GM18907 (cell line): ENCODE data around the gene CHRNA3.

Source experiments
- ATAC-seq: cut with Tn5 transposase; IDR thresholded peaks from one replicate; pipeline ENCODE4 v1.9.1; 2021; ENCODE audit warnings: mild to moderate bottlenecking, moderate library complexity; ENCODE audit not compliant: unreplicated experiment

Gene CHRNA3

DNA sequence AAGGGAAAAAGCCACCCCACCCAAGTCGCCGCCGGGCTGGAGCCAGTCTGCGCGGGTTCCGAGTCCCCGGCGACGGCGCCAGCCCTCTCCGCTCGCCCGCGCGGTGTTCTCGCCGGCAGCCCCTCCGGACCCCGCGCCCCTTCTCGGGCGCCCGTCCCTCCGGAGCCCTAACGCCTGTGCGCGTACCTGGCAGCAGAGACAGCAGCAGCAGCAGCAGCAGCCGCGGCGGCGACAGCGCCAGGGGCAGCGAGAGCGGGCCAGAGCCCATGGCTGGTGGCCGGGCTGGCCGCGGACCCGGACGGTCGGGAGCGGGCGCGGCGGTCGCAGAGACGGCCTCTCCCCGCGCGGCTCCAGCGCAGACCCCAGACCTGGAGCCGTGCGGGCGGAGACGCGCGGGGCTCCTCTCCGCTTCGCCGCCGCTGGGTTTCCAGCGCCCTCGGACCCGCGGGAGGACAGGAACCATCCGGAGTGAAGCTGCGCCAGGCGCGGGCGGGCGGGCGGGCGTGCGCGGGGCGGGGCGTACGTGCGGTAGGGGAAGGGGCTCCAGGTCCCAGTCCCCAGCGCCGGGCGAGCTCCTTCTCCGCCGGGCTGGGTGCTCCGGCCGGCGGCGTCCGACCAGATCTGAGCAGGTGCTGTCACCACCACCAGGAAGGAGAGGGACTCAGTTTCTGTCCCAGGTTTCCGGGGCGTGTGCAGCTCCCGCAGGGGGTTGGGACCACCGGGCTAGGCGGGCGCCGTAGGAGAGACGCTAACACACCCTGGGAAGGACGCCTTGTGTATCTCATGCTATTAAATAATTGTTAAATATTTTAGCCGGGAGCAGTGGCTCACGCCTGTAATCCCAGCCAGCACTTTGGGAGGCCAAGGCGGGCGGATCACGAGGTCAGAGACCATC lies at the start of gene CHRNA3:
TSS of gene CHRNA3 (minus strand) at position 470 of the 895 bp plus-strand sequence. CDS start at position 268, 202 bp downstream.
- no peak for ATAC-seq

DNA sequence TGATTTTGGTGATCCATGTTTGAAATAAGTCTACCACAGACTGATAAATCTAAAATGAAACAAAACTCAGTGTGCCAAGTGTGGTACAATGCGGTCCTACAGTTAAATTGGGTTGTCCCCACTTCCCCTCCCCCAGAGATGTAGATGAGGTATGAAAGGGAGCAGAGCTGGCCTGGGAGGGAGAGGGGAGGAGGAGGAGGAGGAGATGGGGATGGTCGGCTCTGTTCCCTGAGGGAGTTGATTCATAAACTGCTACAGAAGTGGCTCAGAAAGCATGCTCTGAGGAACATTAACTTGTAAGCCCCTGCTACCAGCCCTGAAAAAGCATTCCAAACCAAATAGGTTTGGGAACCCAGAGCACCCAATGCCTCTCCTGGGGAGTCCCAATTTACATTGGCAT lies 48.2 kb upstream of the CHRNA3 start:
- ATAC-seq = no peak

DNA sequence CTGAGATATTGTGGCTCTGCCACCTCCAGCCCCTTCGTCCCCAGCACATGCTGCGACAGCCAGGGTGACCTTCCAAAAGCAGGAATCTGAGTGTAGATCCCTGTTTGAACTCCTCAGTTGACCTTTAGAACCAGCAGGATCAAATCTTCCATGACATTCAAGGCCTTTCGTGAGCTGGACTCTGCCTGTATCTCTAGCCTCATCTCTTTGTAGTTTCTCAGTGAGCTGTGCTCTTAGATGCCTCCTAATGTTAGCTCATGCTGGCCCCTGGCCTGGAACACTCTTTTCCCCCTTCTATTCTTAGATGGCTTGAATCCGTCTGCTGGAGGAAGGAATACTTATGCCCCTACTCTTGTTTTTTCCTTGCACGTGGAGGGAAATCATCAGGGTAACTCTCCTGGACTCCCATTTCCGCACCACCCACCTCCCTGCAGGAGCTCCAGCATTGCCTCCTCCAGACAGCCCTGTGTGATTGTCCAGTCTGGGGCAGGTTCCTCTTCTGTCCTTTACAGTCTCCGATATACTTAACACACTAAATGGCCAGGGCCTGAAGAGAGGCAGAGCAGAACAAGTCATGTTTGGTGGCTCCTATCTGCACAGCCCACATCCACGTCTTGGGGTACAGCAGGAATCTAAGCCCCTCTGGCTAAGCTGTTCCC lies 46.9 kb upstream of the CHRNA3 start:
- ATAC-seq = no peak

DNA sequence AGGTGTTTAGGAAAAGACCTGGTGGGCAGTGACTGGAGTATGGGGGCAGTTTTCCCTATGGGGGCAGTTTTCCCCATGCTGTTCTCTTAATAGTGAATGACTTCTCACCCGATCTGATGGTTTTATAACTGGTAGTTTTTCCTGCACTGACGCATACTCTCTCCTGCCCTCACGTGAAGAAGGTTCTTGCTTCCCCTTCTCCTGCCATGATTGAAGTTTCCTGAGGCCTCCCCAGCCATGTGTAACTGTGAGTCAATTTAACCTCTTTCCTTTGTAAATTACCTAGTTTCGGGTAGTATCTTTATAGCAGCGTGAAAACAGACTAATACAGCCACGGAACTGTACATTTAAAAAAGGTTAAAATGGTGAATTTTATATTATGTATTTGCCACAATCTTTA lies 45.2 kb upstream of the CHRNA3 start:
- no peak for ATAC-seq

DNA sequence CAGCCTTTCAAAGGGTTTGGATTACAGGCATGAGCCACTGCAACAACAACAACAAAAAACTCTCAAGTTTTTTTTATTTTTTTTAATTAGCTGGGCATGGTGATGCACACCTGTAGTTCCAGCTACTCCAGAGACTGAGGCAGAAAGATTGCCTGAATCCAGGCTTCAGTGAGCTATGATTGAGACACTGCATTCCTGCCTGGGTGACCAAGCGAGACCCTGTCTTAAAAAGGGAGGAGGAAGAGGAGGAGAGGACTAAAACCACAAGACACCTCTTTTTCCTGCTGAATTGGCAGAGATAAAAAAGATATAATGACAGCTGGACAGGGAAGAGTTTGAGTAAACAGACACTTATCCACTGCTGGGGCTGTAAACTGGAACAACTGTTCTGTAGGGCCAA lies 42.9 kb upstream of the CHRNA3 start:
- ATAC-seq = no peak

DNA sequence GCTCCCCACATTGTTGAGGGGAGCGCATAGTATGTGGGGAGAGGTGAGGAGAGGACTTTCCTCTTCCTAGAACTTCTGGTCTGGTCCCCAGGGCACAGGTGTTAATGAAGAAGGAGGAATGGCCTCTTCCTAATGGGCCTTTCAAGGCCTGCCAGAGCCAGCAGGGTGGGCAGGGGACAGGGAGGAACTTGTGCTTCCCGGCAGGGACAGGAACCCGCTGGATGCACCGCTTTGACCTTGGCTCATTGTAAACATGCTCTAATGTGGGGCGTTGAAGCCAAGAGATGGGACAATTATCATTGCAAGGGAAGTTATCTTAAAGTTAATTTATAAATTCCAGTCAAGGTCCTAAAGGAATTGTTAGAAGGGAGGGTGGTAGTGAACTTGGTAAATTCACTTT lies 41.2 kb upstream of the CHRNA3 start:
- ATAC-seq = no peak

DNA sequence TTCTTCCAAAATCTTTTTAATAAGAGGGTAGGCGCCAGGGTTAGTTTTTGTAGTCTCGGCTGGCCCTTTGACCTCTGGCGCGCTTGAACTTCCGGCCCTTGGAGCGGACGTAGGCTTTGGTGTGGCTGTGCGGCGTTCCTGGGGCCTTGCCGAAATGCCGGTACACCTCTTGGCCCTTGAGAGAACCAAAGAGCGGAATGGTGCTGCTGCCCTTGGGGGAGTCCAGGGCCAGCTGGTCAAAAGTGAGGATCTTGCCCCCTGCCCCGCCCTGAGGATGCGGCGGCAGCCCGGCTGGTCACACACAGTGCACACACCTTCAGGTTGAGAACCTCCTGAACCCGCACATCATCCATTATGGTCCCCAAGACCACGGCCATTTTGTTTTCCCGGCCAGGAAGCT lies 40.2 kb upstream of the CHRNA3 start:
- no peak for ATAC-seq

DNA sequence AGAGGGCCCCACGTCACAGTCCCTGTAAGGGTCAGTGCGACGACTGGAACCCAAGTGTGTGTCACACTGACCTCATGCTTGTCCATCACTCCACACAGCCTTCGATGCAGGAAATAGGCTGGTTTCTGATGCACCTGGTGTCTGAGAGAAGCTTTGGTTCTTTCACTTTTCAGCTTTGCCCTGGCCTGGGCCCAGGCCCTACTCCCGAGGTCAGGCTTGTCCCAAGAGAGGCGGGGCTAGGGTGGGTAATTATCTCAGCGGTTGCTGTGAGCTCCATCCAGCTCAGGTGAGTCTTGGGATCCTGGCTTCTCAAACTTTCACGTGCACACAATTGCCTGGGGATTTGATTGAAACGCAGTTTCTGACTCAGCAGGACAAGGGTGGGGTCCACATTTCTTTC lies 39.8 kb upstream of the CHRNA3 start:
- ATAC-seq = no peak

DNA sequence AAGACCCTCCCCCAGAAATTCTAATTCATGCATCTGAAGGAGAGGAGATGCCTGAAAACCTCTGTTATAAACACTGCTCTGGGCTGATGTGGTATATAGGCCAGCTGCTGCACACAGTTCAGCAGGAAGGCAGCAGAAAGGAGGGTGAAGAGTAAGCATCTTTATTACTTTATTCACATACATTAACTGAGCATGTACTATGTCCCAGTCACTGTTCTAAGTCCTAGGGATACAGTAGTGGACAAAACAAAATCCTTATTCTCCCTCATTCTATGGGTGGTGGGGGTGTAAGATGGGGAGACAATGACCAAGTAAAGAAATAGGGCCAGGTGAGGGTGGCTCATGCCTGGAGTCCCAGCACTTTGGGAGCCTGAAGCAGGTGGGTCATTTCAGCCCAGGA lies 38.0 kb upstream of the CHRNA3 start:
- ATAC-seq = no peak

DNA sequence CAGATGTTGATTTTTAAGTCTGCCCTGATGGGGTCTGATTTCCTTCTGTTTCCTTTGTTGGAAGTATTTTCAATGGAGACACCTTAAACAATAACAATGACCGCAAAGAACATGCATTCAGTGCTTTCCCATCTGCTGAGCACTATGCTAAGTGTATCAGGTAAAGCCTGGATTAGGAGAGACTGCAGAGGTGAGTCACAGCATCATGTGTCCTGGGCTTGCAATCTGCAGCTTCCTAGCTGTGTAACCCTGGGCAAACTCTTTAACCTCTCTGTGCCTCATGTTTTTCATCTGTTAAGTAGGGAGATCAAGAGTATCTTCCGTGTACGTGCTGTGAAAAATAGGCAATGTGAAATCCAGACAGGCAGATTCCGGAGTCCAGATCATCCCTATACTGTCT lies 33.5 kb upstream of the CHRNA3 start:
- ATAC-seq = no peak

DNA sequence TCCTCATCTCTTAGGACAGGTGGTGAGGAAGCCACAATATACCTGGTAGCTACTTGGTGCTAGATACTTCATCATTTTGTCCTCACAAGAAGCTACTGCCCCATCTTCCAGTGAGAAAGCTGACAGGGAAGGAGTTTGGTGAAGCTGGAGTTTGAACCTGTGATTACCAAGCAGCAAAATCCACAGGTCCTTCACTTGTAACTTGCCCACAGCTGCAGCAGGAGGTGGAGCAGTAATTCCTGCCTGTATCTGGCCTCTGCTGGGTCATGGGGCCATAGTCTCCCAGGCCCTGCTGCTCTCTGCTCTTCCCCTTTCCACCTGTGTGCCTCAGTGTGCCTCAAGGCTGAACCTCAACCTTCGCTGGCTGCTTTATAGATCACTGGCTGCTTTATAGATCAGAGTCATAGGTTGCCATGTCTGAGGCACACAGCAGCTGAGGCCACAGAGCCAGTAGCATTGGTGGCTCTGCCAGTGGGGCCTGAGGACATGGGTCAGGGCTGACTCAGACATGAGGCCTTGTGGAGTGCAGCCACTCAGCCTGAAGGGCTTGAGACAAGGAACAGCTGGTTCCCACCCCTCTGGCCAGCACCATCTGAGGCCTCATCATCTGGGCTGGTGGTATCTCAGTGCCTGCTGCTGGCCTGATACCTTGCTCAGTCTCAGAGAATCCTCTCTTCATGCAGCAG lies 31.3 kb upstream of the CHRNA3 start:
- no peak for ATAC-seq

DNA sequence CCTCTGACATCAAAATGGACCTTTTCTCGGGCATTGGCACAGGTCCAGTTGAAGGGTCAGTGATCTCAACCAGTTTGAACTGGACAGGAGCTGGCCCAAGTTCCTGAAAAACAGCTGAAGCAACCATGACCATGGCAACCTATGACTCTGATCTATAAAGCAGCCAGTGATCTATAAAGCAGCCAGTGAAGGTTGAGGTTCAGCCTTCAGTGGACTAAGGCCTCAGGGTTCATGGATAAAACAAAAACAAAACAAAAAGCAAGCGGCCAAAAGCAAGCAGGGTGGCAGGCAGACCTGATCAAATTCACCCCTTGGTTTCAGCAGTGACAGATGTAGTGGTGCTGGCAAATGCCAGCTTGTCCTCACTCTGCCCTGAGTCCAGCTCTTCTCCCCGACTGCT lies 30.2 kb upstream of the CHRNA3 start:
- no peak for ATAC-seq

DNA sequence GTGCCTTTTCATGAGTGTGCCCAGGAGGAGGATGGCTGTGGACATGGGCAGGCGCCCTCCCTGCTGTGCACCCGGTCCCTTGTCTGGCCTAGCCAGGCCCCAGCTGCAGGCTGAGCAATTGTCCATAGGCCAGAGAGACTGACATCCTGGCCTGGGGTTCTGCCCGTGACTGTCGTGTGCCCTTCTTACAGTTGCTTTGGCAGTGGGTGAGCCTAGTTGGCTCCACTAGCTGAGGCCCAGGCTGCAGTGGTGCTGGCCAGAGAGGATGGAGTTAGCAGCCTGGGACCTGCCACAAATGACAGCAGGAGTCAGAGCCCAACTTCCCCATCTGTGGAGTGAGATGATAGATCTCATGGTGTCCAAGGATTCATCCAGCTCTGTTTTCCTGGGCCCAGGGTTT lies 29.2 kb upstream of the CHRNA3 start:
- no peak for ATAC-seq

DNA sequence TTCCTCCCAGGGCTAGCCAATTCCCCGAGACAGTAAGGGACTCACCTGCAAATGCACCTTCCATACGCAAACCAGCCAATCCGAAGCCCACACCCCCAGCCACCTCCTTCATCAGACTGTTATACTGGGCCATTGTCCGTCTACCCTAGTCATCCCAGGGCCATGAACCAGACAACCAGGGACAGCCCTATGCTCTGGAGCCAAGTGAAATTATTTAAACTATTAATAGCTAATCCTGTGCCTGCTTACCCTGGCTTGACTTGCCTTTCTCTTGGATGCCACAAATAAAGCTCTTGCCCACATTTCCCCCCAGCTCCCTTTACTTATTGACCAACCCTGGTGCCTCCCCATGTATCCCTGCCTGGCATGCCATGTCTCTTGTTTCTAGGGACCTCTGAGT lies 24.2 kb upstream of the CHRNA3 start:
- ATAC-seq = no peak

DNA sequence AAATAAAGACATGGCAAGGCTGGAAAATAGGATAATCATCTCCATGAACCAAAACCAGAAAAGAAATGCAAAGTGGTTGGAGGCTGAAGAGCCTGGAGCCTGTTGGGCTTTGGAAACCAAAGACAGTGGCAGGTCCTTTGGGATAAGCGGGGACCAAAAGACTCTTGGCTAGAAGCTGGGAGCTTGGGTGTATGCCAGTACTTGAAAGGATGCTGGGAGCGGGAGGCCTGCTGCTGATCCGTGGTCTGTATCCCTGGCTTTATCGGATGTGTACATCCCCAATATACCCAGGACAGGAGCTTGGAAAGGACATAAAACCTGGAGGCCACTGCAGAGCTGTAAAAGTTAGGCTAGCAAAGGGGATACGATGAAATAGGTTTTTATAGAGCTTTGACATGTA lies 21.5 kb upstream of the CHRNA3 start:
- no peak for ATAC-seq

DNA sequence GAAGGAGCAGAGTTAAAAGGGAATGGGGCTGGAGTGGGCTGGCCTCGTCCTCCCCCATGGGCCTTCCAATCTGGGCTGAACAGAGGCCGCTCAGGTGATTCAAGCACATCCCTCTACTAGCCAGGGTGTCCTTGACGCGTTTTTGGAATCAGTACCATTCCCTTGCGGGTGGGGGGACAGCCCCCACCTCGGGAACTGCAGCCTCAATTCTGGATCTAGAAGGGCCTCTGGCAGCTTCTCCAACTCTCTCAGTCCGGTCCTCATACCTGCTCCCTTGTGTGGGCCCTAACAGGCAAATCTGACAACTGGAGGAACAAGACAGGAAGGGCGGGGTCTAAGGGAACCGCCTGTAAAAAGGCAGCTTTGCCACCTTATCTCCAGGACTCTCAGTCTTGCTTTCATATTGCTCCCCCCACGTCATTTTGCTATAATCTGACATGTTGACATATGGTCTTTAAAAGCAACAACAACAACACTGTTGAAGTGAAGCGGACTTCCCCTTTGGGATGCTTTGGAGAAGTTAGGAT lies 21.0 kb upstream of the CHRNA3 start:
- no peak for ATAC-seq

DNA sequence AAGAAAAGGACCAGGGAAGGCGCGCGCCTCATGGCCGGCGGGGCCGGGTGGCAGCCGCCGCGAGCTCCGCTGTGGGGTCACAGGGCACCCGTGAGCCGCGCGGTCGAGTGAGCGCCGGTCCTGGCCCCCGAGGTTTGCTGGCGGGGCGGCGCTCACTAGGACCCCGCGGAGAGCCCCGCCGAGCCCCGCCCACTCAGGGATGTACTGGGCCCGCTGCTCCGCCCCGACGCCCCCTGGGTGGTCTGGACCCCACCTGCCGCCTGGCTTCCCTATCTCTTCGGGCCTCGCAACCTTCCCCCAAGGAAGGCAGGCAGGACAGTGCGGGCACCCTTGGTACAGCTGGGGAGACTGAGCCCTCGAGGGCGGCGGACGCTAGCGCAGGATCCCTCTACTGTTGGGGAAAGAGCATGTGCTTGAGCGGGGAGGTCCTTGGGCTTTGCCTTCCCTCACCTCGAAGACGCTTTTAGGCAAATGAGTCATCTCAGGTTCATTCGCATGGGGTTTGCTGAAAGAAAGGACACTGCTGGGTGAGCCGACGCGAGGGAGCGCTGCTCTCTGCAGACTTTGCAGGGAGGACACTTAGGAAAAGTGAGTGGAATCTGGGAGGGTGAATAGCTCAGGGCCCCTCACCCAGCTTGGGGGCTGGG lies 20.4 kb upstream of the CHRNA3 start, which contains the start of gene CHRNB4:
TSS of gene CHRNB4 (minus strand) at position 109 of the 647 bp plus-strand sequence. CDS start at position 32, 77 bp downstream.
- no peak for ATAC-seq

DNA sequence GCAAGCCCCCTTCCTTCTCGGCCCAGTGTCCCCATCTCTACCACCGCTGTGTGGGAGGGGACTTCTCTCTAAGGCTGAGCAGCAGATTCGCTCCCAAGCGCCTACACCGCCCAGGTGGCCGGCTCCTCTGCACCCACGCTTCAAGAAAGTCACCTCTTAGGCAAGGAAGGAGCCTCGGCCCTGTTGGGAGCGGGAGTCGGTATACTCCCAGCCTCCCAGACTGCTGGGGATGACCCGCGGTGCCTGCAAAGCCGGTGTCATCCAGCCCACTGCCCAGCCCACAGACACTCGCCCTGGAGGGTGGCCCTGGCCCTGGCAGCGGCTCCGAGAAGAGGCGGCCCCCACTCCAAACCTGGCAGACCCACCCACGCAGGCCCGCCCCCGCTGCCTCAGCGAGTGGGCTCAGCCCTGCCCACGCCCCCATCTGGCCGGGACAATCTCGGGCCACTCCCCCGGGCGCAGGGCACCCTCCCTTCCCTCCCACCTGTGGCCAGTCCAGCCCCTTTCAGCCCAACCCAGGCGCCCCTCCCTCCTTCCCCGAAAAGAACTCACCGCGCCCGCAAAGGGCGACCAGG lies 19.8 kb upstream of the CHRNA3 start:
- no peak for ATAC-seq

DNA sequence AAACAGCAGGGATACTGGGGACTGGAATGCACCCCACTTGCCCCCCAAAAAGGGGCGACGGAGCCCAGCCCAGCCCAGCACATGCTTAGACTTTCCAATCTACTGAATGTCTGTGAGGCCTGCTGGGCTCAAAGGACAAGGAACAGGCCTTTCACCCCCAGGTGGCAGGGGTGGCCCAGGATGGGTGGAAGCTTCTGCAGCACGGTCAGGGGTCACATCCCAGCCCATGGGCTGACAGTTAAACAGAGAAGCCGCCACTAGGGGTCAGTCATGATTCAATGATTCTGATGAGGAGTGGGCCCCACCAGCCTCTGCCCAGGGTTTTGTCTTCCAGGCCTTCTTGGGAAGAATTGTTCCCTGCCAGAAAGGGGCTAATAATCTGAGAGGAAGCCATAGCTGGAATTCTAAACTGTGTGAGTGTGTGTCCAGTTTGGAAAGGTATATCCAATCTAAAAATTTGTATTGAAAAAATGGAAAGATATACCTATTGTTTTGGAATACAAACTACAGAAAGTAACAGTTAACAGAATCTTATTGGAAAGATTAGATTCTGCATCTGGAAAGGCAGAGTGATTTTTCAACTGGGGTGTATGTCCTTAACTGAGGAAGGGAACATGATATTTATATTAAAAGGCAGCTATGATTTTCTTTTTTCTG lies 18.0 kb upstream of the CHRNA3 start:
- no peak for ATAC-seq

DNA sequence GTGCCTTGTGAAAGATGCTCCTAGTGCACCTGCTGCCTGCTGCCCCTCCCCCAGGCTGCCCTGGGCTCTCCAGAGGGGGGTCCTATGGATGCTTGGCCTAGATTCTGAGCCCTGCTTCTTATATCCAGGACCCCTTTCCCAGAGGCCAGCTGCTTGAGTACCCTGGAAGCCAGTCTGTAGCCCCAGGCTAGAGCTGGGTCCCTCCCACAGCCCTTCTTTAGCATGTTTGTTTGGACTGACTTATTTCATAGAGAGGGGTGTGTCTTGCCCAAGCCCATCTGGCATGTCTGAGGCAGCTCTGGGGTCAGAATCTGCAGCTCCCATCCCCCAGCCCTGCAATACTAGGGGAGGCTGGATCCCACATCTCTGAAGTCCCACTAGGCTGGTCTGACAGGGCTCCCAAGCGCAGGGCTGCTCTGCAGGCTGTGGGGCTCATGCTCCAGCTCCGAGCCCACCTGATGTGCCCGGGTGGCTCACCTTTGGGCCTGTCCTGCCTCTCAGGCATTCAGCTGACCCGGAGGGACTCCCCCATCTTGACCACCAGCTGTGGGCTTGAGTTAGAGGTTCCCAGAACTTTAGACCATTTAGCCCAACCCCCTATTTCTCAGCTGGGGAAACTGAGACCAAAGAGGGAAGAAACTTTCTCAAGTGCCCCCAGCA lies 17.1 kb upstream of the CHRNA3 start:
- no peak for ATAC-seq
